Measurements from ENCODE around the gene LDHD. TPM values are rescaled to one million over a fixed set of nuclear protein-coding genes. Genes with fewer than 3 reads are reported as not detected.

The LDHD gene
- total and polyA plus RNA-seq, 2 of the 8 experiments (the other 6 are each of a cell fraction or from before 2014, with no cell fraction given), result 14.9 to 18.2 TPM

GRCh38 chr16:75152635-75153034, 36.1 kb upstream of the LDHD start:
- DNase-seq (ENCODE audit: low read depth in 1 of 2, low spot score in 2 of 2), result no peak
- Histone ChIP-seq H3K27me3 (replicated peaks in 1 of 4; ENCODE audit: control insufficient read depth in 3 of 4, extremely low read depth in 1 of 4, insufficient read depth in 3 of 4, low read length in 3 of 4) (no peaks in the 10 kb centered on the region), H2BK5ac (ENCODE audit: low read depth, low read length) (no peak overlapping the region), H3K9me3 (ENCODE audit: insufficient read depth in 2 of 2, low read depth in 1 of 2, low read length in 1 of 2) (peaks cover 2 to 5% of the 10 kb centered on the region in 2 experiments; a peak in 1 of 4 replicates), H3K79me2 (ENCODE audit: control insufficient read depth in 1 of 2, insufficient read depth in 2 of 2, low read length in 2 of 2) (peaks cover 6 to 64% of the 10 kb centered on the region in 2 experiments), H3K4me1 (replicated peaks in 1 of 4; ENCODE audit: control insufficient read depth in 3 of 4, insufficient read depth in 4 of 4, low read length in 3 of 4) (no peaks in the 10 kb centered on the region; a peak in 1 of 7 replicates), H3K4me2 (ENCODE audit: insufficient read depth in 1 of 2, low read depth in 2 of 2, low read length in 2 of 2) (no peak overlapping the region), H3K79me1 (ENCODE audit: low read depth, low read length) (peaks cover 4% of the 10 kb centered on the region; the same call in 1 of the 2 replicates), H3K14ac (ENCODE audit: insufficient read length) (no peak overlapping the region), H2BK20ac (ENCODE audit: low read length) (no peak overlapping the region), H3K18ac (ENCODE audit: extremely low read depth, low read length) (no peak overlapping the region), H4K5ac (ENCODE audit: insufficient read length, low read depth, low read length) (no peak overlapping the region), H3K4me3 (ENCODE audit: extremely low read depth in 1 of 4, insufficient read depth in 2 of 4, low read depth in 3 of 4, low read length in 4 of 4) (no peak overlapping the region), H3K27ac (ENCODE audit: low read depth, low read length) (no peak overlapping the region), H2AFZ (ENCODE audit: low read length) (no peak overlapping the region), H4K20me1 (replicated peaks in 1 of 2; ENCODE audit: control insufficient read depth in 1 of 2, insufficient read depth in 2 of 2, low read length in 2 of 2) (no peaks in the 10 kb centered on the region), H2BK12ac (ENCODE audit: low read depth, low read length) (no peak overlapping the region), H3K23me2 (ENCODE audit: low read depth, low read length) (peaks cover 2% of the 10 kb centered on the region), H3K4ac (replicated peaks; ENCODE audit: insufficient read length, low read depth, low read length) (no peak overlapping the region), H2BK15ac (ENCODE audit: low read length) (no peak overlapping the region), H3K9ac (replicated peaks in 1 of 4; ENCODE audit: extremely low read depth in 1 of 4, low read depth in 3 of 4, low read length in 3 of 4) (no peak overlapping the region), H3K36me3 (ENCODE audit: control insufficient read depth in 2 of 4, insufficient read depth in 4 of 4, low read length in 3 of 4) (peaks cover 5 to 21% (median 14%) of the 10 kb centered on the region in 4 experiments), H3K56ac (replicated peaks; ENCODE audit: insufficient read length, low read depth, low read length) (no peak overlapping the region), H4K8ac (ENCODE audit: extremely low read depth, insufficient read depth, low read length) (no peak overlapping the region), H3K23ac (ENCODE audit: insufficient read length) (no peak overlapping the region), H2BK120ac (replicated peaks; ENCODE audit: low read depth, low read length) (no peak overlapping the region), H4K91ac (replicated peaks; ENCODE audit: insufficient read length, low read length) (no peak overlapping the region), H2AK5ac (ENCODE audit: low read depth, low read length) (no peak overlapping the region)
- ChIA-PET POLR2A (ENCODE audit: partially characterized antibody) (interaction anchor here (0.6 kb wide), 2 partner anchors 16 to 57 kb away, joined by 3 read pairs; no protein-coding TSS in a partner anchor), CTCF (ENCODE audit: partially characterized antibody) (no interaction called here)
- FAIRE-seq, result no peak
- TF ChIP-seq BRCA1 (IDR thresholded peaks at IDR 0.05; ENCODE audit: low read depth, low read length) (no peak), RXRA (IDR thresholded peaks at IDR 0.05; ENCODE audit: insufficient read depth, low read depth, low read length) (no peak), ZNF274 (IDR thresholded peaks at IDR 0.05; ENCODE audit: borderline replicate concordance, extremely low read depth, low read length) (no peak), NRF1 (IDR thresholded peaks at IDR 0.05; ENCODE audit: low read depth, low read length) (no peak), SP2 (IDR thresholded peaks at IDR 0.05; ENCODE audit: low read length) (no peak), CHD1 (IDR thresholded peaks at IDR 0.05; ENCODE audit: low read depth, low read length) (no peak), FOSL1 (IDR thresholded peaks at IDR 0.05; ENCODE audit: insufficient read depth, low read depth, low read length) (no peak), RBBP5 (IDR thresholded peaks at IDR 0.05; ENCODE audit: borderline replicate concordance, low read depth, low read length) (no peak), SAP30 (IDR thresholded peaks at IDR 0.05; ENCODE audit: insufficient read depth, insufficient replicate concordance, low read length) (no peak), EZH2 (IDR thresholded peaks at IDR 0.05; ENCODE audit: low read depth, low read length, severe bottlenecking) (no peak), USF2 (IDR thresholded peaks at IDR 0.05; ENCODE audit: low read length) (no peak), CREB1 (IDR thresholded peaks at IDR 0.05) (no peak), POU5F1 (IDR thresholded peaks at IDR 0.05; ENCODE audit: low read depth, low read length) (no peak), YY1 (IDR thresholded peaks at IDR 0.05; ENCODE audit: low read depth, low read length) (no peak), HDAC6 (IDR thresholded peaks at IDR 0.05; ENCODE audit: low read depth, low read length) (no peak)

Data from H1 (cell line).